22Rv1 (cell line): ENCODE data around the gene VPS35L.

Experiments used
- ZFX ChIP-seq: fragments of 450-650 bp; IDR thresholded peaks from 2 replicates; pipeline ENCODE4 v1.6.1; 2017; ENCODE audit warnings: antibody characterized with exemption, borderline replicate concordance
- TF ChIP-seq, protein P1 (sequence below): fragments of 450-650 bp; IDR thresholded peaks from 2 replicates; pipeline ENCODE4 v1.5.1; 2017; ENCODE audit warnings: mild to moderate bottlenecking

GRCh38 chr16:19744670-19745069 lies 189.2 kb downstream of the VPS35L start:
- TF ChIP-seq, protein P1, sequence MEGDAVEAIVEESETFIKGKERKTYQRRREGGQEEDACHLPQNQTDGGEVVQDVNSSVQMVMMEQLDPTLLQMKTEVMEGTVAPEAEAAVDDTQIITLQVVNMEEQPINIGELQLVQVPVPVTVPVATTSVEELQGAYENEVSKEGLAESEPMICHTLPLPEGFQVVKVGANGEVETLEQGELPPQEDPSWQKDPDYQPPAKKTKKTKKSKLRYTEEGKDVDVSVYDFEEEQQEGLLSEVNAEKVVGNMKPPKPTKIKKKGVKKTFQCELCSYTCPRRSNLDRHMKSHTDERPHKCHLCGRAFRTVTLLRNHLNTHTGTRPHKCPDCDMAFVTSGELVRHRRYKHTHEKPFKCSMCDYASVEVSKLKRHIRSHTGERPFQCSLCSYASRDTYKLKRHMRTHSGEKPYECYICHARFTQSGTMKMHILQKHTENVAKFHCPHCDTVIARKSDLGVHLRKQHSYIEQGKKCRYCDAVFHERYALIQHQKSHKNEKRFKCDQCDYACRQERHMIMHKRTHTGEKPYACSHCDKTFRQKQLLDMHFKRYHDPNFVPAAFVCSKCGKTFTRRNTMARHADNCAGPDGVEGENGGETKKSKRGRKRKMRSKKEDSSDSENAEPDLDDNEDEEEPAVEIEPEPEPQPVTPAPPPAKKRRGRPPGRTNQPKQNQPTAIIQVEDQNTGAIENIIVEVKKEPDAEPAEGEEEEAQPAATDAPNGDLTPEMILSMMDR: no peak
- no peak for TF ChIP-seq ZFX
